Sigmoid colon (tissue), 4 donors: ENCODE data around the gene MAPK13.

ENCODE experiments used
- CTCF ChIP-seq, 4 experiments: fragments of 450-650 bp in 3 of 4; fragments of 200-600 bp in 1 of 4; IDR thresholded peaks; one replicate each; pipeline ENCODE4 v1.5.1; 2016 to 2019; ENCODE audit warnings: antibody characterized with exemption in 4 of 4, mild to moderate bottlenecking in 3 of 4, moderate library complexity in 2 of 4
- POLR2AphosphoS5 ChIP-seq, 4 donors: sonication (generic); formaldehyde crosslinking; IDR thresholded peaks; one replicate each; pipeline ENCODE4 v1.6.1; 2017; ENCODE audit warnings: antibody characterized with exemption in 4 of 4

- TF ChIP-seq POLR2AphosphoS5 (IDR thresholded peaks at IDR 0.05) (no peak), CTCF (IDR thresholded peaks at IDR 0.05) (no peak)
These were observed 49.8 kb downstream of the MAPK13 start for GRCh38 chr6:36180126-36180525.
